EL (cell line): ENCODE measurements around the gene BIRC3.
"Not testable (repeated sequence)": the region's sequence is repeated elsewhere in the genome, so short reads cannot be mapped to it uniquely, and the experiment has no call there.

Experiments used
- DNase-seq: peaks from one replicate; pipeline ENCODE4 v3.0.0-alpha.2; 2016

The BIRC3 gene

DNA sequence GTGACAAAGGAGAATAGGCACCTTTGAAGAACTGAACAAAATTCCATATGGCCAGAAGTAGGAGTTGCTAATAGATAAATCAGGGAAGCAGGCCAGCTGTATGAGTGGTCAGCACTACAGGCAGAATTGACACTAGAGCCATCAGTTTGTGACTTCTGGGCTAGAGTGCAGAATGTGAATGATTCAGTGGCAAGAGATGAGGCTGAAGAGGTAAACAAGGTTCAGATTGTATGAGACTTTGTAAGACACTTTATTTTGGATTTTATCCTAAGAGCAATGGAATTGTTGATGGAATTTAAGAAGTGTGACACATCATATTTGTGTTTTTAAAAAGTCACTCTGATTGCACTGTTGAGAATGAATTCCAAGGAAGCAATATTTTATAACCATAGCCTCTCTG lies 12.9 kb downstream of the BIRC3 start:
- DNase-seq = peak; percentile 56

DNA sequence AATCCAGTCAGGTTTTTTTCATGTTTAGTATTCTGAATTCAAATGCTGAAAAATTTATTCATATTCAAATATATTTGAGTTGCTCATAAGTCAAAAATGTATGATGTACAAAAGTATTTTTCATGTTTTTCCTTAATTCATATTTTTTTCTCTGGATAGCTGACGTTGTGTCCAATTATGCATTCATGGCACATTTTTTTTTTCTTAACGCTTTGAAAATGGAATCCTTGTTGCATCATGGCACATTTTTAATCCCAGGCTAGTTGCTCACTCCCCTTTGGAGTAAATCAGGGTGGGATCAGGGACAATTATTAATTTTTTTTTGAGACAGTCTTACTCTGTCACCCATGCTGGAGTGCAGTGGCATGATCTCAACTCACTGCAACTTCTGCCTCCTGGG lies 14.1 kb downstream of the BIRC3 start:
- no peak for DNase-seq

DNA sequence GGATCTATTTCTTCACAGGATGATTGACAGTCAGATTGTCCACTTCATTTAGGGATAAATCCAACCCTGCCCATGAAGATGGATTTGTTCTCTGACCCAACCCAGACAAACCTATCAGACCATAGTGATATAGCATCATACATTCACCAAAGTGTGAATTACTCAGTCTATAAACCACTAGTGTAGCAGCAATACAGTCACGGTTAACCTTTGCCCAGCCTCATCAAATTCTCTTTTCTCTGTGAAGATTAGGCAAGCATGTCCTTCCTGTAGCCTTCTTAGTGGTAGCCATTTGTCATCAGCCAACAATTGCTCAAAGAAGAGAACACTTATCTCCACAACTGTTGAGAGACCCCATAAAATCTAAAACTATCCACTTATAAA lies 15.3 kb downstream of the BIRC3 start:
- no peak for DNase-seq

DNA sequence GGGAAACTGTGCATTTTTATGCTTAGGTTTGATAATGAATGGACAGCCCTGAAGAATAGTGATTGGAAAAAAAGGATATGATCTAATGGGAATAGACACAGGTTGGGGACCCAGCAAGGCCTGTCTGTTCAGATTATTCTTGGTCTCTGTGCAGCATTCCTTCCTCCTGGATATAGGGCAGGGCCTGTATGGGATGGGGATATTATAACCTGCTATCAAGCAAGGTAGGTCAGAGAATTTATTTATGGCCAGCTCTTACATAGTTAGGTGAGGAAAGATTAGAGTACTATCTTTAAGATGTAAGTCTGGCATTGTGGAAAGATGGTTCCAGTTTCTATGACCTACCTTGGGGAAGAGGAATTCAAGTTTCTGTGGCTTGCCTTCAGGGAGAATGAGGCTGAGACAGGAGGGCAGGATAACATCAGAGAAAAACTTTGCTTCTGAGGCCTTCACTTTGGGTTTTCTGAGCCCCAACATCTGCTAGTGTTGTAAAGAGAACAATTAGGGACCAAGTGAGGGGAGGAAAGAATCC lies 21.3 kb downstream of the BIRC3 start:
- DNase-seq = no peak

DNA sequence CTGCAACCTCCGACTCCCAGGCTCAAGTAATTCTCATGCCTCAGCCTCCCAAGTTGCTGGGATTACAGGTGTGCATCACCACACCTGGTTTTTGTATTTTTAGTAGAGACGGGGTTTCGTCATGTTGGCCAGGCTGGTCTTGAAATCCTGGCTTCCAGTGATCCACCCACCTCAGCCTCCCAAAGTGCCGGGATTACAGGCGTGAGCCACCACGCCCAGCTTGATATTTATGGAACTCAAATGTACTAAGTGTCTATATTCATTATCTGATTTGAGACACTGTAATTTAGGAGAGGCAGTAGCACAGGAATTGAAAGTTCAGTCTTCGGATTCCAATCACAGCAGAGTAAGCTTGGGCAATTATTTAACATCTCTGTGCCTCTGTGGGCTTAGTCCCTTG lies 24.0 kb downstream of the BIRC3 start:
- DNase-seq = not testable (repeated sequence)

DNA sequence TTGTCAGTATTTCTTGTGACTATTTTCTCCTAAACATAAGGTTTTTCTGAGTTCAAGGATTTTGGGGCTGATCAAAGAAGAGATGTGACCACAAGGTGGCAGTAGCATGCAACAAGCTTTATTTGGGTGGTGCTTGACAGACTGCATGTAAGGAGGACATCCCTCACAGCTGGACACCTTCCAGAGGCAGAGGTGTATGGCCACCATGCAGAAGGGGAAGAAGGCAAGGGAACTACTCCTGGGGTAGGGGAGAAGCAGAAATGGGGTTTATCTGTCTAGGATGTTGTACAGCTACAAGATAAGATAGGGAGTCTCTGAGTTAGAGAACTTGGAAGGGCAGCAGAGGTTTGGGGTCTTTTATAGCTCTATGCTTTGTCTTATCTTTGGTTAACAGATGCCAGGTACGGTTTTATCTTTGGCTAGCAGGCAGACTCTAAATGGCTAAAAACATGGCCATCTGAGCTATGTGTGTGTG lies 24.6 kb downstream of the BIRC3 start:
- DNase-seq = peak; percentile 84

DNA sequence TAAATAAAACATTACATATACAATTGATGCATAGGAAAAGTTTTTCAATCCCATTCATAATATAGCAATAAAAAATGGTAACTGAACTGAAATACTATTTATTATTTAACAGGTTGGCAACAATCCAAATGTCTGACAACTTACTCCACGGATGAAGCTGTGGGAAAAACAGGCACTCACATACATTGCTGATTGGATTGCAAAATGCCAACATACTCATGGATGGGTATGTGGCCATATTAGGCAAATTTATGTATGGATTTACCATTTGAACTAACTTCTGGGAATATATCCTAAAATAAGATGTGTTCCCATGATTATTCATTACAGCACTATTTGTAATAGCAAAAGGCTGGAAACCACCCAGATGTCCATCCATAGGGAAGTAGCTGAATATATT lies 26.5 kb downstream of the BIRC3 start:
- DNase-seq = peak; percentile 37

DNA sequence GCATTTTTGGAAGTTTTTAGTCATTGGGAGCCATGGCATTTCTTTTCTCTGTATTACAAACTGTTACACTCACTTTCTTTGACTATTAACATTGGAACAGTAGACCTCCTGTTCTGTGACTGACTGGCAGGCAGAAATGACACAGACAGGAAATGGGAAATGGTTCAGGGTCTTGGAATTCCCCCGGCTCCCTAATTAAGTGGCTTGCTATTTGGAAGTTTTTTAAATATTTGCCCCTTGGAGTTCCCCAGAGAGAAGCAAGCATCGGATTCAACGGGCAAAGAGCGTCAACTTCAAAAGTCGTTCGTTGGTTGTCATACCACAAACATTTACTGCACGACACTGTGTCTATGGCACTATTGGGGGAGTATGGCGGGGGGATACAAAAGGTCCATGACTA lies 28.6 kb downstream of the BIRC3 start:
- peak; percentile 90 for DNase-seq

DNA sequence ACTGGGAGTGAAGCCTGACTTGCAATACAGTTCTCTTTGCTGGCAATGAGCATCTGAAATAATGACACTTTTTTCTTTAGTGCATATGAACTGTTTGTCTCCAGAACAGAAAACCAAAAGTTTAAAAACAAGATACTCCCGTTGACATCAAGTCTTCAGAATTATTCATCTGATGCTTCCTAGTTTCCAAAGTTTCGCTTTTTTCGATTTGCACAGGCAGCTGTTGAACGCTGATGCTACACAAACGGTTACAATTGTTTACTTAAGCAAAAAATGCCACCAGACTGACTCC lies 29.1 kb downstream of the BIRC3 start:
- no peak for DNase-seq

DNA sequence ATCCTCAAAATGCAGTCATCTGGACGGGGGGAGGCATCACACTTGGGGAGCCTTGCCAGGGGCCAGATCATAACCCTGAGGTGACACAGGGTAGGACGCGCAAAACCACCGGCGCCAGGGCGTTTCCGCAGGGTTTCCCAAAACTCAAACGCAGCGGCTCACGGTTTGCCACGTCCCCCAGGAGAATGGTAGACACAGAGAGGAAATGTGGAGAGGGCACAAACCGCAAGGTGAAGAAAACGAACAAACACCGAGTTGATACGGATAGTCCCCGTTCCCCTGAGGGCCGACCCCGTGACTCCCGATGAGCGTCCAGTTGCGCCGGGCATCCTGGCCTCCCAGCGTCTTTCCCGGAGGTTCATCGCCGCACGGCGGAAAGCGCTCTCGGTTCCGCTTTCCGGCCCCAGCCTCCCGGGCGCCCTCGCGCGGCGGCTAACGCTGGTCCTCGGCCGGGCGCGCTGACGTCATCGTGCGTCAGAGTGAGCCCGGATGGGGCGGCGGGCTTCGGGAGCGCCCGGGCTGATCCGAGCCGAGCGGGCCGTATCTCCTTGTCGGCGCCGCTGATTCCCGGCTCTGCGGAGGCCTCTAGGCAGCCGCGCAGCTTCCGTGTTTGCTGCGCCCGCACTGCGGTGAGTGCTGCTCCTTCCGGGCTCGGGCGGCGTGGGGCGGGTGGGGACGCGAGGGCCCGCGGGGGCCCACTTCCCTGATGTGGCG lies 29.6 kb downstream of the BIRC3 start, which contains the start of gene BIRC2:
TSS of gene BIRC2 (plus strand) at position 467 of the 714 bp plus-strand sequence. CDS start 2,641 bp downstream, outside the sequence.
- peak; percentile 93 for DNase-seq

DNA sequence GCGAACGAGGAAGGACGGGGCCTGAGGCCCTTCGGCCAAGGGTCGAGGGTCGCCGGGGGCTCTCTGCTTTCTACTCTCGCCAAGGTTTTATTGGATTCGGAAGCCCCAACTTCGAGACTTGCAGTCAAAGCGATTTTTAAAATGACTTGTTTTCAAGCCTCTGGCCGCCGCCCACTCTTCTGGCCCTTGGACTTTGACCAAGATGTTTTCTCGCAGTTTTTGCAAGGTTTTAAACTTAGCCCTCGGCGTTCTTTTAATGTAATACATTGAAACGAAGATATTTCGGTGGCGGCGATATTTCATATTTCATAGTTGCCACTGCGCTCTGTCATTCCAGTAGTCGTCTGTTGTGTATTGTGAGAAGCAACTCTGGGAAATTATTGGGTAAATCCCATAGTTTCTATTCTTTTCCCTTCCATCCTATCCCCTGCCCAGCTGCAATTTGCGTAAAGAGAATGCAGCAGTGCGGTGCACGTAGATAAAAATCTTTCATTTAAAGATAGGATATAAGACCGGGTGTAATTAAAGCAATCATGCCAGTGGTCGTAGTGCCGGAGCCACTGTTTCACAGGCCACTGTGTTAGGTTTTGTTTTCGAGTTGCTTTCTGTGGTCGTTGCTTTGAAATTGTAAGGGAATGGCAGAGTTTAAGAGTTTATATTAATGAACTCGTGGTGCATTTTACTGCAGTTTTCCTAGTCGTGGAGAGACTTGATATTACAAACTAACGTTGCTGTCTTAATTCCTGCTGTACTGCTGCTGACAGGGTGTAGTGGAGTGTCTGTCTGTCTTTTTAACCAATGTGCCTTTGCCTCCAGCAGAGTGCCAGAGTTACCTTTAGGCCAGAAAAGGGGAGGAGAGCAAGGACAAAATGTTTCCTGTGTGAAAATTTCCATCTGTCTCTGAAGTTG lies 30.4 kb downstream of the BIRC3 start:
- DNase-seq = peak; percentile 51

DNA sequence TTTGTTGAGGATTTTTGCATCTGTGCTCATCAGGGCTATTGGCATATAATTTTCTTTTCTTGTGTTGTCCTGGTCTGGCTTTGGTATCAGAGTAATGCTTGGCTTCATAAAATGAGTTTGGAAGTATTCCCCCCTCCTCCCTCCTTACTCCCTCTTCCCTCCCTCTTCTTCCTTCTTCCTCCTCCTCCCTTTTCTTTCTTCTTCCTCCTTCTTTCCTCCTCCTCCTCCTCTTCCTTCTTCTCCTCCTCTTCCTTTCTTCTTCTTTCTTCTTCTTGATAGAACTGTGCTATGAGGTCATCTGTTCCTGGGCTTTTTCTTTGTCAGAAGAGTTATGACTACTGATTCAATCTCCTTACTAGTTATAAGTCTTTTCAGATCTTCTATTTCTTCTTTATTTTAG lies 39.8 kb downstream of the BIRC3 start:
- no peak for DNase-seq

DNA sequence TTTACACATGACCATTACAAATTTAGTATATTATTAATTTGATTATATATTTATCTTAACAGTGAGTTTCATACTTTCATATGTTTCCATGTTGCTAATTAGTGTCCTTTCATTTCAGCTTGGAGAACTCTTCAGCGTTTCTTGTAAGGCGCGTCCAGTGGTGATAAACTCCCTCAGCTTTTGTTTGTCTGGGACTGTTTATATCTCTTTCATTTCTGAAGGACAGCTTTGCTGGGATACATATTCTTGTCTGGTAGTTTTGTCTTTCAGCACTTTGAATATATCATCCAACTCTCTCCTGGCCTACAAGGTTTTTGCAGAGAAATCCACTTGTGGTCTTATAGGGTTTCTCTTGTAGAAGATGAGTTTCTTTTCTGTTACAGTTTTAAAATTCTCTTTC lies 42.1 kb downstream of the BIRC3 start:
- no peak for DNase-seq

DNA sequence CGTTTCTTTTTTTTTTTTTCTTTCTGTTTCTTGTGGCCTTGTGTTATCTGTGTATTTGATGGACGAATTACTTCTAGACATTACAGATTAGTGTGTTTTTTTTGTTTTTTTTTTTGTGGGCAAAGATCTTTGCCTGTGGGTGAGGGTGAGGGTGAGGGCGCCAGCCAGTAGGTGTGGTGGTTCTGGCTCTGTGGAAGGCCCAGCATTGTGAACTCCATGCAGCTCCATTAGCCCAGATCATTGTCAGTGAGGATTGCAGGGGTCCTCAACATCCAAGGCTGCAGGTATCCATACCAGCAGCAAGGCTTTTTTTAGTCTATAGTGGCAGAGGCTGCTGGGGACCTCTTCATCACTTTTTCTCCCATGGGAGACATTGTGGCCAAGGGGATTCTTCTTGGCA lies 43.4 kb downstream of the BIRC3 start:
- DNase-seq = no peak

DNA sequence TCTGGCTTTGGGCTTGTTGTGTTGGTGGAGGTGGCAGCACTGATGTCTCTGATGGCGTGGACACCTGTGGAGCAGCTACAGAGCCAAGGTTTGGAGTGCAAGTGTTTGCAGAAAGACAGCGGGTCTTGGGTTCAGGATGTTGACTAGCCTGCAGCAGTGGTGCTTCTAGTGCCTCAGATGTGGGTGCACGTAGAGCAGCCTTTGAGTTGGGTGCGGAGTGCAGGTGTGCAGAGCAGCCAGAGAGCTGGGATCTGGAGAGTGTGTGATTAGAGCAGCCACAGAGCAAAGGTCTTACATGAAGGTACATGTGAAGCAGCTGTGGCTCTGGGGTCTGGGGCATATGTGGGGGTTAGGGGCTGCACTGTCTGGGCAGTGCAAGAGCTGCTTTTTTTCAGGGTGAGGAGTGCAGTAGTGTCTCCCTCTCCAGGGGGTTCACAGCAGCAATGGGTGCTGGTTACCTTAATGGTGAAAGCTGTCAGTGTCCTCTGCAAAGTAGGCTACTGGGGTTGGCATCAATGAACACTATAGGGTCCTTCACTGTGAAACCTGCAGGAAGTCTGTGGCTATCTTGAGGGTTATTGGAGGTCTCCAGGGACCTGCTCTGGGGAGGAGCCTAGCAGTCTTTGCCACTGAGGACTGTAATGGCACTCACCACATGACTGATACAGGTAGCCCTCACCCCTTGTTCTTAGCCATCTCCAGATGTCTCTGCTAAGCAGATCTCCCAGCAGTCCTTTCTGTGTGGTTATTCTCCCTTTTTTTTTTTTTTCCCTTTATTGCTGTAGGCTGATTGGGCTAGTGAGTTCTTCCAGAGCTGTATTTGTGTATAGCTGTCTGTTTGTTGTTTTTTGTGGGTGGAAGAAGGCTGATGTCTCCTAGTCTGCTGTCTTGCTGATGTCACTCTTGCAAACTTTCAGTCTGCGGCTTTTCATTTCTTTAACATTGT lies 44.1 kb downstream of the BIRC3 start:
- DNase-seq = no peak

DNA sequence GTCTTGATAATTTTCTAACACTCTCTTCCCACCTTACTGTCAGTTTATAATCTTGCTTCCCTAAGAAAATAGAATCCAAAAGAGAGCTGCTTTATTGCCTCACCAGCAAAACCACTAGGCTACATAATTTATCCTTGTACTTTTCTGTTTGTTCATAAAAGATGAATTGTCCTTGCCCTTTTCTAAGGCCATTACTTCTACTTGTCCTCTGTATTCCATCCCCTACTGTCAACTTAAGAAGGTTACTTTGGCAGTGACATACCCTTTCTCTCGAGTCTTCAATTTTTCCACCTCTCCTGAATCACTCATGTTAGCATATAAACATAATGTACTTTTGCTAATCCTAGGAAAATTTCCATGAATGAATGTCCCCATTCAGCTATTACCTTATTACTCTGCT lies 47.7 kb downstream of the BIRC3 start:
- no peak for DNase-seq

DNA sequence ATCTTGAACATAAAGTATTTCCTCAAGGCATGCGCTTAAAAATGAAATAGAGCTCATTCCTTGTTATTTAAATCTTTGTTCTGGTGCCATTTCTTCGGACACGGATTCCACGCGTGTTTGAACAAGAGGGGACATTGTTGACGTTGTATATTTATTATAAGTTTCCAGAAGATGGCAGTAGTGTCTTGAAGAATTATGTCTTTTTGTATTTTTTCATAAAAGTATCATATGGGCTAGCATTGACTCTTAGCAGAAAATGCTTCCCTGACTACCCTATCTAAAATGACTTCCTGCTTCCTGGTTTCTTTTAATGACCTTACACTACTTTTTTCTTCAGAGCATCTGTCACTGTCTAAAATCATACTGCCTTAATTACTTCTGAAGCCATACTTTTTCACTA lies 50.1 kb downstream of the BIRC3 start:
- DNase-seq = no peak

DNA sequence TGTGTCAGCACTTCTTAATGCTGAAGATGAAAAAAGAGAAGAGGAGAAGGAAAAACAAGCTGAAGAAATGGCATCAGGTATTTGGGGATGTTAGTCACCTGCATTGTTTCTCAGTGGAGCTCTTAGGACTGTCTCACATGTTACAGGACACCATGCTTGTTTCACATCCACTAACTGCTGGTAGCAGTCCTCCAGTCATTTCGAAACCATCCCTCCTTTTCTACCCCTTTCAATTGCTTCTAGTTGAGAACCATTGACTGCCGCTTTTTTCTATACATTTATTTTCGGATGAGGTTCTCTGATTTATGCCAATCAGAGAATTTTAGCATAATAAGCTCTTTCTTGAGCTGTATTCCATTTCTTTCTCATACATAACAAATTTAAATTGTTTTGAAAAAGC lies 51.2 kb downstream of the BIRC3 start:
- no peak for DNase-seq

DNA sequence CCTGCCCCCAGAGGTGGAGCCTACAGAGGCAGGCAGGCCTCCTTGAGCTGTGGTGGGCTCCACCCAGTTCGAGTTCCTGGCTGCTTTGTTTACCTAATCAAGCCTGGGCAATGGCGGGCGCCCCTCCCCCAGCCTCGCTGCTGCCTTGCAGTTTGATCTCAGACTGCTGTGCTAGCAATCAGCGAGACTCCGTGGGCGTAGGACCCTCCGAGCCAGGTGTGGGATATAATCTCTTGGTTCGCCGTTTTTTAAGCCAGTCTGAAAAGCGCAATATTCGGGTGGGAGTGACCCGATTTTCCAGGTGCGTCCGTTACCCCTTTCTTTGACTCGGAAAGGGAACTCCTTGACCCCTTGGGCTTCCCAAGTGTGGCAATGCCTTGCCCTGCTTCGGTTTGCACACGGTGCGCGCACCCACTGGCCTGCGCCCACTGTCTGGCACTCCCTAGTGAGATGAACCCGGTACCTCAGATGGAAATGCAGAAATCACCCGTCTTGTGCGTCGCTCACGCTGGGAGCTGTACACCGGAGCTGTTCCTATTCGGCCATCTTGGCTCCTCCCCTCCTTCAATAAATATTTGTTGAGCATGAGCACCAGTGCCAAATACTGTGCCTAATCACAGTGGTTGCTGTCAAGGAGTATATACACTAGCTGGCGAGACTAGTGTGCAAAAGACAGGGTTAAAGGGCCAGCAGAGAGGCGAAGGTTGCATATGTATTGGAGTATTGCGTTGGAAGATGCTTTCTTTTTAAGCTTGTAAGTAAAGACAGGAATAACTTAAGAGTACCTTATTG lies 57.5 kb downstream of the BIRC3 start:
- DNase-seq = not testable (repeated sequence)

DNA sequence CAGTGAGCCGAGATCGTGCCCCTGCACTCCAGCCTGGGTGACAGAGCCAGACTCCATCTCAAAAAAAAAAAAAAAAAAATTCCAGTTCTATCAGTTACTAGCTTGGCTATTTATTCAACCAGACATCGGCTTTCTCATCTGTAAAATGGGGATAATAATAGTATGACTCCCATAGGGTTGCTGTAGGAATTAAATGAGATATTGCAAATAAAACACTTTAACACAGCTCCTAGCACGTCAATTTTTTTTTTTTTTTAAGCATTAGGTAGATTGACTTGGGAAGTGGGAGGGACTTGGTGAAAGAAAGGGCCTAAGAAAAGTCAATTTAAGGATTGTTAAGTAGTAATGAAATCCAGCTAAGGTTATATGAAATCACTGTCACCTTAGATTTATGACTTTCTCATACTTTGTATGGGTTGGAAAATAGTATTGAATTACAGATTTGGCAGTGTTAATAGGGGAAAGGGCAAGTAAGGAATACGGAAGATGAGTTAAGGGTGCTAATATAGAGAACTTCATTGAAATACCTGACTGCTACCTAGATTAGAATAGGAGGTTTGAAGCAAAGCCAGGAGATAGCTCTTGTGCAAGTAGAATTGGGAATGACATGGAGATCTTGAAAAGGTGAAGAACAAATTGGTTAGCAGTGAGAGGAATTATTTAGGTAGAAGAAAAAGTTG lies 58.6 kb downstream of the BIRC3 start:
- DNase-seq = no peak

DNA sequence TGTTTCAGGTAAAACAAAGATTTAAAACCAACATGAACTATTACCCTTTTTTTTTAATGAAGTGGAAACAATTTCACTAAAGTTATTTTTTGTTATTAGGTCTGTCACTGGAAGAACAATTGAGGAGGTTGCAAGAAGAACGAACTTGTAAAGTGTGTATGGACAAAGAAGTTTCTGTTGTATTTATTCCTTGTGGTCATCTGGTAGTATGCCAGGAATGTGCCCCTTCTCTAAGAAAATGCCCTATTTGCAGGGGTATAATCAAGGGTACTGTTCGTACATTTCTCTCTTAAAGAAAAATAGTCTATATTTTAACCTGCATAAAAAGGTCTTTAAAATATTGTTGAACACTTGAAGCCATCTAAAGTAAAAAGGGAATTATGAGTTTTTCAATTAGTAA lies 60.6 kb downstream of the BIRC3 start:
- DNase-seq = no peak
